UCSD-AML1 (cell line): ENCODE data around the gene CDH23.

Experiments
- DNase-seq: peaks from one replicate; lab custom pipeline; 2025; ENCODE audit not compliant: unreplicated experiment; lab: John Stamatoyannopoulos, UW

The CDH23 gene

GRCh38 chr10:71857934-71858890 is 461.5 kb downstream of the CDH23 start:
- DNase-seq = no peak

- peak; percentile 83 for DNase-seq
Observed at GRCh38 chr10:71860243-71861029, 463.7 kb downstream of the CDH23 start.

GRCh38 chr10:71863203-71863602 is 466.5 kb downstream of the CDH23 start:
- DNase-seq = no peak

- DNase-seq = no peak
Observed at GRCh38 chr10:71864911-71865361, 468.2 kb downstream of the CDH23 start.
